WTC11 (cell line): ENCODE measurements around the gene CRNKL1.

Experiments
- CTCF ChIP-seq: fragments of 200-600 bp; IDR thresholded peaks from 2 replicates; pipeline ENCODE4 v1.8.0; 2022; ENCODE audit warnings: antibody characterized with exemption
- ETV6 ChIP-seq: sonication (generic); formaldehyde crosslinking; IDR thresholded peaks from 2 replicates; pipeline ENCODE4 v1.8.1; 2022; ENCODE audit warnings: mild to moderate bottlenecking, missing genetic modification reagents
- KAT7 ChIP-seq: sonication (generic); formaldehyde crosslinking; IDR thresholded peaks from 2 replicates; pipeline ENCODE4 v1.8.1; 2023; ENCODE audit warnings: missing genetic modification reagents, mild to moderate bottlenecking, borderline replicate concordance
- ZNF232 ChIP-seq: sonication (generic); formaldehyde crosslinking; IDR thresholded peaks from 2 replicates; pipeline ENCODE4 v1.8.0; 2022; ENCODE audit warnings: mild to moderate bottlenecking, missing genetic modification reagents
- ZNF396 ChIP-seq: fragments of 250-450 bp; sonication (Bioruptor Pico); IDR thresholded peaks from 2 replicates; pipeline ENCODE4 v1.8.0; 2021; ENCODE audit warnings: mild to moderate bottlenecking, moderate library complexity, borderline replicate concordance

GRCh38 chr20:20085812-20086211 lies 33.5 kb upstream of the CRNKL1 start:
- no peak for TF ChIP-seq CTCF
- TF ChIP-seq ETV6: no peak
- no peak for TF ChIP-seq KAT7 (CRISPR knock-in tag)
- no peak for TF ChIP-seq ZNF232 (CRISPR knock-in tag)
- no peak for TF ChIP-seq ZNF396 (CRISPR knock-in tag)
